Thyroid gland (tissue), 4 donors: ENCODE data around the gene MSX1.

Experiments used
- POLR2A ChIP-seq, 2 donors: fragments of 450-650 bp; IDR thresholded peaks; one replicate each; pipeline ENCODE4 v1.6.1; 2017; ENCODE audit warnings: antibody characterized with exemption in 2 of 2, mild to moderate bottlenecking in 2 of 2, moderate library complexity in 1 of 2
- TF ChIP-seq, protein P1 (sequence below), 6 experiments: fragments of 200-600 bp in 3 of 6; fragments of 450-650 bp in 3 of 6; sonication (generic) in 3 of 6; IDR thresholded peaks; one replicate each; pipeline ENCODE4 v1.5.1; 2016 to 2019; ENCODE audit warnings: antibody characterized with exemption in 6 of 6, mild to moderate bottlenecking in 2 of 6, inconsistent platforms in 1 of 6, moderate library complexity in 1 of 6

DNA sequence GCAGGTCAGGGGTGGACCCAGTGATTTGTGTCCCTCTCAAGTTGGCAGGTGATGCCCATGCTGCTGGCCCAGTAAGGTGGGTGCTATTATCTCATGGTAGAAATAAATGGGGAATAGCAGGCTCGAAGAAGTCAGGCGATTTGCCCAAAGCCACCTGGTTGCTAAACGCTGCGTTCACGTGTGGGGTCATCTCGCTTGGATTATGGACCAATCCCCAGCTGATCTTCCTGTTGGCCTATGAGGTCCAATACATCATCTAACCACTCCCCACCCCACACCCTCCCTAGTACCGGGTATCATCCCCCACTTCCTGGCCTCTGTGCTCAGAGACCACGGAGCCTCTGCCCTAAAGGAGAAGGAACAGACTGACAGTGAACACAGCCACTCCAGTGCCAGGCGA, 18.3 kb upstream of the MSX1 start:
- TF ChIP-seq, protein P1, sequence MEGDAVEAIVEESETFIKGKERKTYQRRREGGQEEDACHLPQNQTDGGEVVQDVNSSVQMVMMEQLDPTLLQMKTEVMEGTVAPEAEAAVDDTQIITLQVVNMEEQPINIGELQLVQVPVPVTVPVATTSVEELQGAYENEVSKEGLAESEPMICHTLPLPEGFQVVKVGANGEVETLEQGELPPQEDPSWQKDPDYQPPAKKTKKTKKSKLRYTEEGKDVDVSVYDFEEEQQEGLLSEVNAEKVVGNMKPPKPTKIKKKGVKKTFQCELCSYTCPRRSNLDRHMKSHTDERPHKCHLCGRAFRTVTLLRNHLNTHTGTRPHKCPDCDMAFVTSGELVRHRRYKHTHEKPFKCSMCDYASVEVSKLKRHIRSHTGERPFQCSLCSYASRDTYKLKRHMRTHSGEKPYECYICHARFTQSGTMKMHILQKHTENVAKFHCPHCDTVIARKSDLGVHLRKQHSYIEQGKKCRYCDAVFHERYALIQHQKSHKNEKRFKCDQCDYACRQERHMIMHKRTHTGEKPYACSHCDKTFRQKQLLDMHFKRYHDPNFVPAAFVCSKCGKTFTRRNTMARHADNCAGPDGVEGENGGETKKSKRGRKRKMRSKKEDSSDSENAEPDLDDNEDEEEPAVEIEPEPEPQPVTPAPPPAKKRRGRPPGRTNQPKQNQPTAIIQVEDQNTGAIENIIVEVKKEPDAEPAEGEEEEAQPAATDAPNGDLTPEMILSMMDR (IDR thresholded peaks at IDR 0.05) = no peak
- no peak for TF ChIP-seq POLR2A (IDR thresholded peaks at IDR 0.05)
